DMS114 treated with DMSO at 0.1 percent for 48 hours (cell line): ENCODE measurements around the gene EIF1B.

Experiments used
- DNase-seq: peaks from one replicate; lab custom pipeline; 2025; ENCODE audit not compliant: unreplicated experiment; lab: John Stamatoyannopoulos, UW

The EIF1B gene

DNA sequence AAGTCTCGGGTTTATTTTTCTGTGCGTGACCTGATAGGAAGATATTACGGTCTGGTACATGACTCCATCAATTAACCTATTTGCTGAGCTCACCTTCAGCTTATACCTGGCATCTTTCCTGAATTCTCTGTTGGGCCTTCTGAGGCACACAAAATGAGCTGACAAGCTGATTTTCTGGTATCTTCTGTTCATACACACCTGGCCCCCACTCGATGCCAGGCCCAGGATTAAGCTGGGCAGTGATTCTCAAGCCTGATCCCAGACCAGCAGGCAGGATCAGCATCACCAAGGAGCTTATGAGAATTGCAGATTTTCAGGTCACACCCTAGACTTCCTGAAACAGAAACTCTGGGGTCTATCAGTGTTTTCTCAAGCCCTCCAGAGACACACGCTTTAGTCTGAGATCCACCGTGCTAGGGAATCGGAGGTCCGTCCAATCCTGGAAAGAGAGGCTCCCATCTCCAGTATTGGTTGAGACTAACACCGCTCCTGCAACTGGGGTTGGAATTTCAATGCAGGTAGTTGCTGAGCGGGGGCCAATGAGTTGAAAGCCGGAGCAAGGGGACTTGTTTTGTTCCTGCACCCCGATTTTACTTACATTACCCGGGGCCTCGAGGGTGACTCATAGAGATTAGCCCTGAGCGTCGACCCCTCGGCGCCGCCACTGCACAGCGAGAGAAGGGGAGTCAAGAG lies 636 bp upstream of the EIF1B start:
- no peak for DNase-seq

DNA sequence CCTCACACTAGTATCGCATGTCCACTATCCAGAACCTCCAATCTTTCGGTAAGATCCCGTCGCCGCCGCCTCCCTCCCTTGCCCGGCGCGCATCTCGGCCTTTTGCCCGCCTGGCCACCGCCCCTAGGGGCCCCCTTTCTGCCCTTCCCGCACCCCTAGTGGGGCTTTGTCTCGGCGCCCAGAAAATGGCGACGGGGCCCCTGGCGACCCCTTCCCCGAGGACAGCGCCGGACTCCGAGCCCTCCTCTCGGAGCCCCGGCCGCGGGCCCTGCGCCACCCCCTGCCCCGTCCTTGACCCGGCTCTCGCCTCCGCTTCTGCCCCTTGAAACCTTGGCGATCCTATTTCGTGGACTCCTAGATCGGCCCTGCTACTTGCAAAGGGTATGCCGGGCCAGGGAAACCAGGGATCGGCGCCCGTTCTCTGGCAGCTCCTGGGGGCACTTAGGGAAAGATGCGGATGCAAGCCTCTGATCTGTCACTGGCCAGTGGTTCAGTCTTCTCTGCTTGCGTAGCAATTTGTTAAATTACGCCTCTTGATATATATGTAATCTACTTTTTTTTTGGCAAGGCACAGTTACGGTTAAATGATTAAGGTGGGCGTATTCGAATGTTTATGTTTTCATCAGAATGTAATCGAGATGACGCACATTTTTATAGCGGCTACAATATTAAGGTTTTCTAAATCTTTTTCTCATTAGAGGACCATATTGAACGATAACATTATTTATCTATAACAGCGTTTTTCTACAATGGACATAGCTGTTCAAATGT lies 603 bp downstream of the EIF1B start:
- DNase-seq: peak; percentile 26

- DNase-seq: no peak
Measured at GRCh38 chr3:40310705-40311104, 1.2 kb downstream of the EIF1B start.

- no peak for DNase-seq
Measured at GRCh38 chr3:40312661-40313226, 3.2 kb downstream of the EIF1B start.

DNA sequence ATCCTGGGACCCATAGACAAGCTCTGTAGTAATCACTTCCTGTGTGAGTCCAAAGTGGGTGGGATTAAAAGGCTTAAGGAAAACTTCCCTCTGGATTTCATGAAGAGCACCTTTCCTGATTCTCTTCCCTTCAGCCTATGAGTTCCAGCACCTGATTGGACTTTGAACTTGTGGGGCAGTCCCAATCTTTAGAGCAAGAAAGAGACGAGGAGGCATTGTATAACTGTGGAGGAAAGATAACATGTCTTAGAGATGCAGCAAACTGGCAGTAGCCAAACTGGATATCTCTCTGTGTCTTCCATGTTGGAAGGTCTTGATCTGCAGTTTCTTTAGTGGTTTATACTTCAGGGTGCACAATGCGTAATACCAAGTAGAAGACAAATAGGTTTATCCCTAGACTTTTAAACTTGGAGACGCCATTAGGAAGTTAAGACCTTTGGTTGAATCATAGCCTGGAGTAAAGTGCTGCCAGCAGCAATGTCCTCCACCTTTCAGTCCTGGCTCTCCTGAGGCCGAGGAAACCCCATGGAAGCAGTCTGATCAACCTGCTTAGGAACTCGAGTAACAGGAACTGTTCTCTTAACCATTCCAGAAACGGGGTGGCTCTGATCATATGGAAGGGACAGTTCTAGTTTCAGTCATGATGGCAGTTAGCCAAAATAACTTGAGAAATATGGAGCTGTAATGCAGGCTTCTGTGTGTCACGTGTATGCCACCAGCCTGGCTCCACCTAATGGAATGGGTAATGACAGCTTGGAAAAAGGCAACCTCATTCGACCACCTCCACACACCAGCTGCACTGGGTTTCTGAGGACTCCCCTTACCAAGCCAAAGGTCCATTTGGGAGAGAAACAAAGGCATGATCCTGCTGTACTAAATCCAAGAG lies 4.7 kb downstream of the EIF1B start:
- DNase-seq: no peak

GRCh38 chr3:40317061-40317855 lies 7.8 kb downstream of the EIF1B start:
- DNase-seq: peak; percentile 68

DNA sequence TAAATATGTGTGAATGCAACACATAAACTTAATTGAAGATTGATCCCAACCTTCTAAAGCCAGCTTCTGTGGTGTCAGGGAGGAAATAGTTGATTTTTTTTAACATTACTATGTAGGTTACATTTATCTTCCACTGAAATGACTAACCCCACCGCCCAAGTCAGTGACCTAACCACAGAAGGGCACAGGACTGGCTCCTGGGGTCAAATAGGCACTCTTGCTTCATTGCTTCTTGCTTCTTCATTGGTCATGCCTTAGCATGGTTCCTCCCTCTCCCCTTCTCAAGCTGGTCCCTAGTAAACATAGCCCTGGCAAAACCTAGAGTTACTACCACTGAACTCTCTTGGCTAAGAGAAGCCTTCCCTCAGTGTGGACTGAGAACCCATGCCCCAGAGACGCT lies 12.3 kb downstream of the EIF1B start:
- DNase-seq: no peak

DNA sequence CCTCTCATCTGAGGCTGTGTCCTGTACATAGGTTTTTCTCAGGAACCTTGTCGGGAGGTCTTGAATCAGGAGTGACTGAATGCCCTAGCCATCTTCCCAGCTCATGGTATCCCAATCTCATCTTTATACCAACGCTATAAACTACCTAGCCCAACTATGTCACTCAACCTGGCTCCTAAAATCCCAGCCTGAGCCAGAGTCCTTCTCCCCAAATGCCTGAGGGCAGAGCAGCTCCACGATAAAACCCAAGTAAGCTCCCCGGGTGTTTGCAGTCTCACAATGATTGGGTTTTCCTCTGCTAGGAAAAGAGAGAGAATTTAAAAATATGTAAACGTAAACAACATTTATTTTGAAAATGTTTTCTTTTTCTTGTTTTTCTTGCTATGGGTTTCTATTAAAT lies 14.4 kb downstream of the EIF1B start:
- no peak for DNase-seq

- DNase-seq: no peak
Measured at GRCh38 chr3:40324621-40325020, 15.1 kb downstream of the EIF1B start.

DNA sequence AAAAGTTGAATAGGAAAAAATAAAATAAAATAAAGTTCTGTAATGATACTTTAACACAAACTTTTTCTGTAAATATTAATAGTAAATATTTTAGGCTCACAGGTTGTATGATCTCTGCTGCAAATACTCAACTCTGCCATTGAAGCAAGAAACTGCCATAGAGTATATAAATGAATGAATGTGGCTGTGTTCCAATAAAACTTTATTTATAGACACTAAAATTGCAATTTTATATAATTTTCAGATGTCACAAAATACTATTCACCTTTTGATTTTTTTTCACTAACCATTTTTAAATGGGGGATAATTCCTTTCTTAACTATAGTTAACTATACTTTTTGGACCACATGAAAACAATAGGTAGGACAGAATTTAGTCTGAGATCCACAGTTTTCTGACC lies 16.0 kb downstream of the EIF1B start:
- DNase-seq: no peak

DNA sequence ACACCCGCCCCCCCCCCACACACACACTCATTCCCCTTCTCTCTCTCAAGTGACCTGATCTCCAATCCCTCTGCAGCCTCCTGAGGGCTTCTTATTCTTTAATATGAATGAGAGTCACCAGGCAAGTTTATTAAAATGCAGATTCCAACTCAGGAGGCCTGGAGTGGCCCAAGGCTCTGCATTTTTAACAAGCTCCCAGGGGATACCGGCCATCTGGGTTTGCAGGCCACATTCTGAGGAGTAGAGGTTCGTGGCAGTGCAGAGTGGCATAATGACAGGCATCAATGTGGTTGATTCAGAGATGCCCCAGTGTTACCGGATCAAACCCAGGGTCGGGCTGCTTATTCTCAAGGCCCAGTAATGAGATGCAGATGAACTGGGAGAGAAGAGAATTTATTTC lies 18.9 kb downstream of the EIF1B start:
- DNase-seq: no peak

DNA sequence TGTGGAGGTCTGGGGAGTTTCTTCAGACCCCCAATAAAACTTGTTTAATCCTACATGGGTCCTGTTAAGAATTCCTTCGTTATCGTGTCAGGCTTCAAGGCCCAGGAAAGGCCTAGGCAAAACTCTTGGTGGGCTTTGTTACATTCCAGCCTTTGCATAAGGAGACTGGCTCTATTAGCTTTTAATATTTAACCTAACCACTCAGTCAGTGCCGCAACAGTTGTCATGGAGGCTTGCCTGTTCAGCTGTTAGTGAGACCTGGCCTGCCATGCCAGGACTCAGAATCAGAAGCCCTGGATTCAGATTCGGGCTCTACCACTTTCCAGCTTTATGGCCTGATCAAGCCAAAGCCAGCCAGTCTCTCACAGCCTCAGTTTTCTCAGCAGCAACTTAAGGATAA lies 19.6 kb downstream of the EIF1B start:
- DNase-seq: no peak

DNA sequence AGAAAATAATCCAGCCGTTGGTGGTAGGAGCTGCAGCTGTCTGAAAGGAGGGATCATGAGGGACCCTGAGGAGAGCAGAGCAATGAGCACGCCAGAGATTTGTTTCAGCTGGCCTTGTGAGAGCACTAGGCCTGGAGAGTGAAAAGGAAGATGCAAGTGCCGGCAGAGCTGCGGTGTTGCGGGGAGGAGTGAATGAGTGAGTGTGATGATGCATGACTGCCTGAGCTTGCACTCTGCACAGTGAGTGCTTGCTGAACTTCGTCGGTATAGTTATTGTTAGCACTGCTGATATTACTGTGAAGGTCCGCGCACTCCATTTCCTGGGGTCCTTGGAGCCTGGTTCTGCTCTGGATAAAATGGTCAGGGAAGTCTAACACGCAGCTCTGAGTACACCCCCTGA lies 23.2 kb downstream of the EIF1B start:
- no peak for DNase-seq

DNA sequence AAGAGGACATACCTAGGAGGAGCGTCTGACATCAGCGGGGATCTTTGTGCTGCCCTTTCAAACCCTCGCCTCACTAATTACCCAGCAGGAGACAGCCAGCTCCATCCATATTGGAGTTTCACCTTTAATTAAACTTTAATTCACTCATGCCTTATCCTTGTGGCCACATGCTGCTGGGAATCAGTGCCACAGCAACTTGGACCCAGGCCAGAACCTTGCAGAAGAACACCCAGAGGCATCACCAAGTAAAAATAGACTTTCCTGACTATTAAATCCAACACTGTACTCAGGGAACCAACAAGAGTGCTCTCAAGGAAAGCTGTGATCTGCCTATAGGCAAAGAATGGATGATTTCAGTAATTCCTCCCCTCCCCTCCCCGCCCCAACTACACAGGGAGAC lies 23.9 kb downstream of the EIF1B start:
- no peak for DNase-seq

GRCh38 chr3:40333852-40334251 lies 24.3 kb downstream of the EIF1B start:
- DNase-seq: no peak

GRCh38 chr3:40336101-40336500 lies 26.6 kb downstream of the EIF1B start:
- no peak for DNase-seq

- DNase-seq: no peak
Measured at GRCh38 chr3:40336511-40337135, 27.1 kb downstream of the EIF1B start.

DNA sequence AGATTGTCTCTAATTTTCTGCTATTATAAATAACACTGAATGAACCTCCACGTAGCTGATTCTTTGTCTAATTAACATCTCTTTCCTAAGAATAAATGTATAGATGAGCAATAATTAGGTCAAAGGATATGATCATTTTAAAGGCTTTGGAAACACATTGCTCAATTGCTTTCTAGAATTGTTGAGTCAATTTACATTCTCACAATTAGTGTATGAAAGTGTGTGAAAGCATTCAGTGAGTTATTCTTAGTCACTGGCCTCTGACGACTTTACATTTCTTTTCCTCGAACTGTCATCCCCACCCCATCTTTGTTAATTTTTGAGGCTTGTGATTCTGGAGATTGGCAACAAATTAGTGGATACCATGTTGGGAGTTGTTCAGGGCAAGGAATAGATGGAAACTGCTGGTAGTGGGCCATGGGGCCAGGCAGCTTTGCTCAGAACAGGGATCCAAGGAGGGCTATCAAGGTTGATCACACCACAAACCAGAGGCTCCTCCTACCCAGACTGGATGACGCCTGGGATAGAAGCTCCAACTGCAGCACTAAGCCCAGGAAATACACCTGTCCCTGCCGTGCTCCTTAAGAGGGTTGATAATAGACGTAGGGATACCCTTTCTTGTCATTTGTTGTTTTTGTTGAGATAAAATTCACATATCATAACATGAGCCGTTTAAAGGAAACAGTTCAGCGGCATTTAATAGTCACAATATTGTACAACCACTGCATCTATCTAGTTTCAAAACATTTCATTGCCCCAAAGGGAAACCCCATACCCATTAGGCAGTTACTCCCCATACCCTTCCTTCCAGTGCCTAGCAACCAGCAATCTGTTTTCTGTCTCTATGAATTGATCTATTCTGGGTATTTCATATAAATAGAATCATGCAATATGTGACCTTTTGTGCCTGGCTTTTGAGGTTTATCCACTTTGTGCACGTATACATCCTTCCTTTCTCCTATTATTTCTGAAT lies 27.9 kb downstream of the EIF1B start:
- DNase-seq: no peak

- DNase-seq: no peak
Measured at GRCh38 chr3:40339871-40340270, 30.4 kb downstream of the EIF1B start.
